ENCODE results near the gene PGD. TPM values are rescaled to one million over a fixed set of nuclear protein-coding genes. Genes with fewer than 3 reads are reported as not detected.

Gene PGD
- total RNA-seq, 1 experiment from 2014 or later = 291 TPM

GRCh38 chr1:10470043-10470442 is 71.2 kb downstream of the PGD start:
- H3K9ac ChIP-seq (ENCODE audit: extremely low read depth, insufficient read length, low read length) = no peak overlapping the region
- no peak overlapping the region for H2BK15ac ChIP-seq (ENCODE audit: low read depth, low read length)
- H3K27ac ChIP-seq (ENCODE audit: insufficient read length, low read depth, low read length) = no peak overlapping the region
- H2AK5ac ChIP-seq (ENCODE audit: insufficient read length, low read length) = no peak overlapping the region
- WGBS (ENCODE audit: extremely low coverage, insufficient read length, low lambda C conversion rate) = no CpG with 5 or more reads among the region's 4 CpGs
- H2BK12ac ChIP-seq (ENCODE audit: insufficient read length, low read depth, low read length) = no peak overlapping the region
- no peak overlapping the region for H4K5ac ChIP-seq (ENCODE audit: insufficient read length, low read depth, low read length)
- no peak overlapping the region for H4K8ac ChIP-seq (replicated peaks; ENCODE audit: insufficient read length, low read depth, low read length)
- TF ChIP-seq, protein P1, sequence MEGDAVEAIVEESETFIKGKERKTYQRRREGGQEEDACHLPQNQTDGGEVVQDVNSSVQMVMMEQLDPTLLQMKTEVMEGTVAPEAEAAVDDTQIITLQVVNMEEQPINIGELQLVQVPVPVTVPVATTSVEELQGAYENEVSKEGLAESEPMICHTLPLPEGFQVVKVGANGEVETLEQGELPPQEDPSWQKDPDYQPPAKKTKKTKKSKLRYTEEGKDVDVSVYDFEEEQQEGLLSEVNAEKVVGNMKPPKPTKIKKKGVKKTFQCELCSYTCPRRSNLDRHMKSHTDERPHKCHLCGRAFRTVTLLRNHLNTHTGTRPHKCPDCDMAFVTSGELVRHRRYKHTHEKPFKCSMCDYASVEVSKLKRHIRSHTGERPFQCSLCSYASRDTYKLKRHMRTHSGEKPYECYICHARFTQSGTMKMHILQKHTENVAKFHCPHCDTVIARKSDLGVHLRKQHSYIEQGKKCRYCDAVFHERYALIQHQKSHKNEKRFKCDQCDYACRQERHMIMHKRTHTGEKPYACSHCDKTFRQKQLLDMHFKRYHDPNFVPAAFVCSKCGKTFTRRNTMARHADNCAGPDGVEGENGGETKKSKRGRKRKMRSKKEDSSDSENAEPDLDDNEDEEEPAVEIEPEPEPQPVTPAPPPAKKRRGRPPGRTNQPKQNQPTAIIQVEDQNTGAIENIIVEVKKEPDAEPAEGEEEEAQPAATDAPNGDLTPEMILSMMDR (conservative IDR thresholded peaks at IDR 0.05) = no peak
- H3K14ac ChIP-seq (ENCODE audit: insufficient read depth, low read length) = no peak overlapping the region
- Mint-ChIP-seq H3K4me3 (no peak overlapping the region), H3K4me1 (peaks cover 12 to 15% of the 10 kb centered on the region in 2 experiments), H3K36me3 (ENCODE audit: insufficient read depth in 1 of 3, low read depth in 3 of 3) (peaks cover 30 to 46% (median 45%) of the 10 kb centered on the region in 3 experiments), H3K27me3 (ENCODE audit: low read depth) (no peaks in the 10 kb centered on the region), H3K27ac (no peak overlapping the region), H3K9me3 (no peaks in the 10 kb centered on the region)
- no peak overlapping the region for H3K56ac ChIP-seq (ENCODE audit: insufficient read length, low read depth, low read length)
- no peak overlapping the region for H3K4ac ChIP-seq (ENCODE audit: low read depth, low read length)
- no peak overlapping the region for H4K91ac ChIP-seq (ENCODE audit: insufficient read length, low read depth, low read length)
- no peaks in the 10 kb centered on the region for H3K23me2 ChIP-seq (ENCODE audit: insufficient read length, low read depth, low read length, poor library complexity, severe bottlenecking)
- no peaks in the 10 kb centered on the region for H4K20me1 ChIP-seq (ENCODE audit: control insufficient read depth, insufficient read depth, insufficient read length)
- H2BK120ac ChIP-seq (ENCODE audit: low read depth, low read length, poor library complexity, severe bottlenecking) = no peak overlapping the region
- no peak overlapping the region for H3K23ac ChIP-seq (ENCODE audit: insufficient read length, low read depth, low read length)
- H2BK5ac ChIP-seq (ENCODE audit: insufficient read length, low read length) = no peak overlapping the region
- H3K9me3 ChIP-seq (ENCODE audit: control insufficient read depth, low read depth, low read length) = no peaks in the 10 kb centered on the region
- peaks cover 3% of the 10 kb centered on the region; the same call in 1 of the 2 replicates for H3K79me2 ChIP-seq (ENCODE audit: insufficient read depth, low read length)
- DNase-seq = no peak
- no peak overlapping the region for H3T11ph ChIP-seq (ENCODE audit: low read length)
- H2AFZ ChIP-seq (ENCODE audit: low read length) = no peak overlapping the region
- H3K27me3 ChIP-seq (ENCODE audit: insufficient read depth, low read length) = no peaks in the 10 kb centered on the region
- no peak overlapping the region for H3K4me2 ChIP-seq (ENCODE audit: insufficient read depth, insufficient read length, low read length)
- no peak overlapping the region for H2BK20ac ChIP-seq (ENCODE audit: low read depth, low read length, poor library complexity, severe bottlenecking)
- no peak overlapping the region for H3K18ac ChIP-seq (ENCODE audit: insufficient read length, low read depth, low read length)
- H3K4me1 ChIP-seq (ENCODE audit: insufficient read depth, low read length) = 0 out of 2 replicates have a peak, but pooled peaks cover 2% of the 10 kb centered on the region
- H3K79me1 ChIP-seq (ENCODE audit: insufficient read depth, low read depth, low read length, poor library complexity, severe bottlenecking) = no peaks in the 10 kb centered on the region

Other genes starting within 250 kb of the PGD start
- 55.3 and 57.7 TPM in 2 replicates for gene KIF1B, start 188.5 kb upstream of the PGD start, total RNA-seq (2021)
- gene CENPS, start 31.4 kb downstream of the PGD start, total RNA-seq (2021) = 16.3 and 17.8 TPM in 2 replicates
- gene CORT, start 51.0 kb downstream of the PGD start, total RNA-seq (2021) = 0.33 TPM in 1 of 2 replicates, not detected in the other
- gene DFFA, start 73.5 kb downstream of the PGD start, total RNA-seq (2021) = 94.1 and 98.2 TPM in 2 replicates
- gene PEX14, start 75.9 kb downstream of the PGD start, total RNA-seq (2021) = 20.7 and 23.9 TPM in 2 replicates